Stimulated activated CD4-positive, alpha-beta T cell treated with anti-CD3 and anti-CD28 coated beads, Interleukin-1b, Interleukin-23, amount 100 ng/mL, for 1 hour (primary cell): ENCODE results near the gene C4orf46.
"Not testable (repeated sequence)": the region's sequence is repeated elsewhere in the genome, so short reads cannot be mapped to it uniquely, and the experiment has no call there.

Experiments
- DNase-seq, 2 donors: peaks; one replicate each; pipeline ENCODE4 v3.0.0-alpha.2; 2020; ENCODE audit warnings: low read depth in 2 of 2

Gene C4orf46

DNA sequence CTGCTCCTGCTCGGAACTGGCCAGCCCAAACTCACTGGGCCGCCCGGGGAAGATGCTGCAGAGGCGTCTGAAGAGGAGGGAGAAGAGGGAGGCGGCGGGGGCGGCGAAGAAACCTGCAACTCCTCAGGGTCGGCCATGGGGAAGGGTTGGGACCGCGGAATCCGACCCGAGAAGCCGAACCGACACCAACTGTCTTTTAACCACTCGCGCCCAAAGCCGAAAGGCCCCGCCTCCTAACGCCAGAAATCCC, at the start of gene C4orf46:
C4orf46 (minus strand) TSS at position 223 of the 250 bp plus-strand sequence; CDS start at position 137, 86 bp downstream.
- DNase-seq: no peak

DNA sequence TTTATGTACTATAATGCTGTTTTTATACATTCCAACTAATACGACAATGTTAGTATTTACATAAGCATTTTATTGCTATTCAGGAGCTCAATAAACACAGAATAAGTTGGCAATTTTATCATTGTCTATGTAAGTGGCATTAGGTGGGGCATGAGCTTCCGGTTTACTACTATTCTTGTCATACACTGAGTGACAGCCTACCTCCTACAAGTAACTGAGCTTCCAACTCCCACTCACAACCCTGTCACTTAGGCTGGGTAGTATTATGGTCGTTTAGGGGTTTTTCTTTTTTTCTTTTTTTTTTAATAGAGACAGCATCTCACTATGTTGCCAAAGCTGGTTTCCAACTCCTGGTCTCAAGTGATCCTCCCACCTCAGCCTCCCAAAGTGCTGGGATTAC, 44.1 kb upstream of the C4orf46 start:
- DNase-seq: no peak

DNA sequence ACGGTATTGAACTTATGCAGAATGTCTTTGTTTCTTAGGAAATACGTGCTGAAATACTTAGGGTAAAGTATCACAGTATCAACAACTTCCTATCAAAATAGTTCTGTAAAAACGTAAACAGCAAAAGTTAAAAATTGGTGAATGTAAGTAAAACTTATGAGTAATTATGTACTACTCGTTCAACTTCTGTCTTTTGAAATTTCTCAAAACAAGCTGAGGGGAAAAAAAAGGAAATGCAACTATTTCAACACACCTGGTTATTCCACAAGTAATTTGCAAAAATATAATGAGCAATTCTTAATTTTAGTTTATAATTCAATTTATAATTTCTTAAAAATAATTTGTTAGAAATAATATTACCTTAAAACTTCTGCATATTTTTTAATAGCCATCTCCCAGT, 43.2 kb upstream of the C4orf46 start:
- no peak for DNase-seq

DNA sequence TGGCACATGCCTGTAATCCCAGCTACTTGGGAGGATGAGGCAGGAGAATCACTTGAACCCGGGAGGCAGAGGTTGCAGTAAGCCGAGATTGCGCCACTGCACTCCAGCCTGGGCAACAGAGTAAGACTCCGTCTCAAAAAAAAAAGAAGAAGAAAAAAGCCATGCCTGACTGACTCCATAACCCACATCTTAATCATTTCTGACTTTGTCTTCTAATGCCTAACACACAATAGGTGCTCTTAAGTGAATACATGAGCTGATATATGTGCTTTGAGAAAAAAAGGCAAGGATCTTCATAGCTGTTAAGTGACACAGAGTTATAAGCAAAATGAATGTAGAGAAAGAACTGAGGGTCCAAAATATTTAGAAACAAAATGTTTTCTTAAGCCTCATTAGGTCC, 40.9 kb upstream of the C4orf46 start:
- DNase-seq: not testable (repeated sequence)

DNA sequence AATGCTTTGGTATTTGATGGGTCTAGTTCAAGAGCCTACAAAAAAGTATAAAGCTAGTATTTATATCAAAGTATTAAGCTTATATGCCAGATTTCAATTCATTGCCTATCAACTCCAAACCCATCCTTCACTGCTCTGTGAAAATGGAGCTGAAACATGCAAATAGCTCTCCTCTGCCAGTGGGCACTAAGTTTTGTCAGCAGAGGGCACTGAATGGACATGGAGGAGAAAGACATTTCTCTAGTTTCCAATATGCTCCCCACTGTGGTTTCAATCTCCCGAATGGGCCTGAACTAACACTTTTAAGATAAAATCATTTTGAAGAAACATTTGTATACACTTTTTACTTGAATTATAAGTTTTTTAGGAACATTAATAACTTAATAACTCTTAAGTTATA, 39.1 kb upstream of the C4orf46 start:
- DNase-seq: no peak

DNA sequence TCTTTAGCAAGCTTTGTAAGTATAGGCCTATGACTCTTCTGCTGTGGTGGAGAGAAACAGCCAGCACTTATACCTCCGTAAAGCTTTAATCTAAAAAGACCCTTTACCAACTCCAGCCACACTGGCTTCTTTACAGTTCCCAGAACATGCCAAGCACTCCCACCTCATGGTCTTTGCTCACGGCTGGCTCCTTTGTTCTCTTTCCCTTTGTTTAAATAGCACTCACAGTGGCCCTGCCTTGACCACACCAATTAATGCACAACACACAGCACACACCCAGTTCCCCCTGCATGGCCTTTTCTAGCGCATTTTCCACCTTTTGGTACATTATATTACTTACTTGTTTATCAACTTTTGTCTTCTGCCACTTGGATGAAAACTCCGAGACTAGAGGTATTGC, 32.6 kb upstream of the C4orf46 start:
- DNase-seq: no peak

DNA sequence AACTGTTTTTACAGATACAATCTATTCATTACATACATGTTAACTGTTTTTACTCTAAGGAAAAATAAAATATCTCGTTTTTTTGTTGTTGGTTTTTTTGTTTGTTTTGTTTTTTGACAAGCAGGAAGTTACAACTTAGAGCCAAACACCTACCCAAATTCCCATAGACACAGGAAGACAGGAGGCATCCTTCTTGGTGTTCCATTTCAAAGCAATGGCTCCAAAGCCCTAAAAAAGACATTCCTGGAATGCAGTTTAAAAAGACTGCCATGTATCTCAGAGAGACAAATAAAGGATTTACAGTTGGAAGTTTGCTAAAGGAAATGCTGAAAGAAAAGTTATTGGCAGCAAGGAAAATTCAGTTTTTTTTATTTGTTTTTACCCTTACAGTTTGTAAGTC, 17.1 kb upstream of the C4orf46 start:
- no peak for DNase-seq

DNA sequence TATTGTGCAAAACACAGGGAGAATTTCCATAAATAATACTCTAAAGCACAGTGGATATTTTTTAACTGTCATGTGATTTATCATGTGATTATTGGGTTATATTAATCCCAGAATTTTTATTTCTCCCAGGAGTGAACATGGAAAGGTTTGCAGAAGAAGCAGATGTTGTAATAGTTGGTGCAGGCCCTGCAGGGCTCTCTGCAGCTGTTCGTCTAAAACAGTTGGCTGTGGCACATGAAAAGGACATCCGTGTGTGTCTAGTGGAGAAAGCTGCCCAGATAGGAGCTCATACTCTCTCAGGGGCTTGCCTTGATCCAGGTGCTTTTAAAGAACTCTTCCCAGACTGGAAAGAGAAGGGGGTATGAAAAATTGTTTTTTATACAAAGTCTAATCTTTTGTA, 10.4 kb upstream of the C4orf46 start:
- no peak for DNase-seq

DNA sequence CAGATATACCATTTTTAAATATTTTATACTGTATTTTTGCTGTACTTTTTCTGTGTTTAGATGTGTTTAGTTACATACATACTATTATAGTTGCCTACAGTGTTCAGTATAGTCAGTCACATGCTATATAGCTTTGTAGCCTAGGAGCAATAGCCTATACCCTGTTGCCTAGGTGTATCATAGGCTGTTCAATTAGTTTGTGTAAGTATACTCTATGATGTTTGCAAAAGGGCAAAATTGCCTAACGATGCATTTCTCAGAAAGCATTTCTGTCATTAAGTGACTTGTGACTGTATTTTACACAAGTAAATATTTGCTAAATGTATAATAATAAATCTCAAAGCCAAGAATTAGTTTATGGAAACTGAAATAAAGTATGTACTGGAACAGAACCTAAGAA, 9.9 kb upstream of the C4orf46 start:
- DNase-seq: no peak

DNA sequence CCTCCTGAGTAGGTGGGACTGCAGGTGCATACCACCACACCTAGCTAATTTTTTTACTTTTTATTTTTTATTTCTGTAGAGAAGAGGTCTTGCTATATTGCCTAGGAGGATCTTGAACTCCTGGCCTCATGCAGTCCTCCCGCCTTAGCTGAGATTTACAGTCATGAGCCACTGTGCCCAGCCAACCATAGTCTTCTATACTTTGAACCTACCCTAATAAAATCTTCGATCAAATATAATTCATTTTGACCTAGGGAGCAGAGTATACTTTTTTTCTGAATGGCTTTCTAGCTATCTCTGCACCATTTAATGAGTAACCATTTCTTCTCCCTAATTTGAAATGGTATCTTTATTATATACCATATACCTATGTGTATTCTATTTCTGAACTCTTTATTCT, 7.1 kb upstream of the C4orf46 start:
- DNase-seq: no peak

DNA sequence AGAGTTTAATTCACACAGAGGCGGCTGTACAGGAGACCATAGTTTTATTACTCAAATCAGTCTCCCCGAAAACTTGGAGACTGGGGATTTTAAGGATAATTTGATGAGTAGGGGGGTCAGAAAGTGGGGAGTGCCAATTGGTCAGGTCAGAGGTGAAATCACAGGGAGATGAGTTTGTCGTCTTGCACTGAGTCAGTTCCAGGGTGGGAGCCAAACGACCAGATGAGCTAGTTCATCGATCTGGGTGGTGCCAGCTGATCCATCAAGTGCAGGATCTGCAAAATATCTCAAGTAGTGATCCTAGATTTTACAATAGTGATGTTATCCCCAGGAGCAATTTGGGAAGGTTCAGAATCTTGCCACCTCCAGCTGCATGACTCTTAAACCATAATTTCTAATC, 4.4 kb upstream of the C4orf46 start:
- DNase-seq: no peak

DNA sequence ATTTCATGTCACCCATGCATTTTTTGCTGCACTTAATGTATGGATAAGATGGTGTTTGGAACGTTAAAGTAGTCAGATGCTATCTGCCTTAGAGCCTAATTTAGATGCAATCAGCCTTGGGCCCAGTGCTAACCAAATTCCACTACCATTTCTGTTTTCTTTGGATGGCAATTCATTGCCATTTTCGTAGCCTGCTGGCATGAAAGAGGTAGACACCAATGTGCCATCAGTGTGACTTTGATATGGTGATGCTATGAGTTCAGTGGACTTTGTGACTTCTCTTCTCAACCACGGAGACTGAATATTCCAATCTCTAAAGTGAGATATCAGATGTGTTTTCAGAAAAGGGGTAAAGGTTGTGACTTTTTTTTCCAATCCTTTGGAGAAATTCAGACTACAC, 1.9 kb upstream of the C4orf46 start:
- DNase-seq: no peak

DNA sequence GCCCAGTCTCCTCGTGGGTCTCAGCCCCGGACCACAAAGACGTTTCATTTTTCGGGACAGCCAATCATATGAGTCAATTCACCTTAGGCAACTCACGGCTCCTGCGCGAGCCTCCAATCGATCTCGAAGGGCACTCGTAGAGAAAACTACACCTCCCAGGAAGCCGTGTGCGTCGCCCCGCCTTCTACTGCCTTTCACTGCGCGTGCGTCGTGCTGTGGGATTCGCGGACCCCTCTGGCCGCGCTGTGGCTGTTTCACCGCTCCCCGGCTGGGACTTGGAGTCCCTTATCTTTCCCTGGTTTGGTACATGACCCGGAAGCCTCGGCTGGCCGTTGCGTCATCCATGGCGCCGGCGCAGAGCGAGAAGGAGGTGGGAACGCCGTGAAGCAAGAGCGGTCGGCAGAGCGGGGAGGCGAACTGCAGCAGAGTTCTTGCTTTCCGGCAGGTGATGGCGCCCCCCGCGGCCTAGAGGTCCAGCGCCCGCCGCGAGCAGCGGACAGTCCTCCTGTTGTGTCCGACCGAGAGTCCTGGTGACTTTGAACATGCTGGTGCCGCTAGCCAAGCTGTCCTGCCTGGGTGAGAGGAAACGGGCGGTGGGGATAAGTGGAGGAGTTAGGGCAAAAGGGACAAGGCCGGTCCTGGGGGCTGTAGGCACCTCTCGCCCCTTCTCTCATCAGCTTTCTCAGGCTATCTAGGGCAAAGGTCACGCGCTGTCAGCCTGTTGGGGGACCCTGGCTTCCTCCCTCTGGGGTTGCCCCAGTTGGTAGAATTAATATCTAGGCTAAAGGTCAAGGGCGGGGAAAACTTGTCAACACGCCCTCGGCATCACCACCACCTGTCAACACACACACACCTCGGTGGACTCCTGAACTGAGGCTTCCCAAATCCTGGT, 474 bp upstream of the C4orf46 start, which contains the start of gene ETFDH:
ETFDH (plus strand) TSS at position 382 of the 892 bp plus-strand sequence; CDS start at position 543, 161 bp downstream.
- DNase-seq: peak; percentile 86 to 95

DNA sequence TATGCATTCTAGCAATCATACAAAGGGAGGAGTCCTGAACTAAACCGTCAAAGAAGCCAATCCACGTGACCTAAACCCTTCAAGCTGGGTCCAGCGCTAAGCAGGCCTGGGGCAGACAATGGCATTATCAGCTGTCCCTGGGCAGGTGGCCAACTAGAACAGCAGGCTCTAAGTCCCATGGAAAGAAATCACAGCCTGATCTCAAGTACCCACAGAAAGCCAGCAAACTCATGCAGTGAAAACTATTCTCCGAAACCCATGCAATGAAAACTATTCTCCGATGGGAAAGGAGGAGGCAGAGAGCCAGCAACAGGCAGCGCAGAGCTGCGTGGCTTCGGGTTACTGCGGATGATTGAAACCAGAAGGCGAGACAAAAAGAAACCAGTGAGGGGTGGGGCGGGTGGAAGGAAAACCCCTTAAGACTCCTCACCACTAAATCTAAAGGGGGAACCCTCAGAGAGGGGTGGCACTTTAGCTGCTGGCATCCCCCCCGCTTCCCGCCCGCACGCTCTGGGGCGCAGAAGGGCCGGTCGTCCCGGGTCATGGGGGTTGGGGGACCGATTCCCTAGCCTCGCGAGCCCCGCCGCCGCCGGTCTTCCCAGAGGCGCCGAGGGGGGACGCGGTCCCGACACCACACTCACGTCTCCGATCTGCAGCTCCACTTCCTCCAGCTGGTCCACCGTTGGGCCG, 567 bp downstream of the C4orf46 start:
- DNase-seq: peak in 1 of 2 donors; percentile 41

DNA sequence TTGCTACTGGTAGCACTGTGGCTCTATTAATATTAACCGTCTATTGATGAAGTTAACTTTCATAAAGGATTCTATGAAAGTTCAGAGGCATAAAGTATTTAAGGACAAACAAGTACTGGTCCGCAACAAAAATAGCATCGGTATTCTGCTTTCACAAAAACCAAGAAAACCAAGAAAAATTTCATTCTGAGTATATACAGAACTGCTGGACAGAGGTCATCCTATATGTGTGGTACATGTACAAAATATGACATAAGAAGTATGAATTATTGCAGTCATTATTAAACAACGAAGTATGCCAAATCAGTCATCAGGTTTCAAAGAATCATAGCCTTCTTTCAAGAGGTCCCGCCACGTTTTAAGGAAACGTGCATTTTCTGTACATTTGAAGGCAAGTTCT, 2.4 kb downstream of the C4orf46 start:
- no peak for DNase-seq

DNA sequence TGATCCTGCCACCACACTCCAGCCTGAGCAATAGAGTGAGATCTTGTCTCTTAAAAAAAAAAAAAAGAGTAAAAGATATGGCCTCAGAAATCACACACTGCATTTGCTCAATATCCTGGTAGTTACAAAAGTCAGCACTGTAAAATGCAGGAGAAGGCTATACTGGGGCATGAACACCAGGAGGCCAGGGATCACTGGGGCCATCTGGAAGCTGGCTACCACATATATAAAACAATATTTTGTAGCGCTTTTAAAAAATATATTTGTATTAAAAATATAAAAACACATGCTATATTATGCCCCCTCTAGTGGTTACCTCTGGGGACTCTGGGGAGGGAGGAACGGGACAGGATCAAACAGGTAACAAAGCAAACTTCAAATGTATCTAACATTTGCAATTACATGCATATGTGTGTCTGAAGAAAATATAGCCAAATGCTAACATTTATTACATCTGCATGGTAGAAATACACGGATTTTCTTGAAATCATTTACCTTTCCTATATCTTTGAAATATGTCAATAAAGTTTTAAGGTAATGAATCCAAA, 4.0 kb downstream of the C4orf46 start:
- no peak for DNase-seq

DNA sequence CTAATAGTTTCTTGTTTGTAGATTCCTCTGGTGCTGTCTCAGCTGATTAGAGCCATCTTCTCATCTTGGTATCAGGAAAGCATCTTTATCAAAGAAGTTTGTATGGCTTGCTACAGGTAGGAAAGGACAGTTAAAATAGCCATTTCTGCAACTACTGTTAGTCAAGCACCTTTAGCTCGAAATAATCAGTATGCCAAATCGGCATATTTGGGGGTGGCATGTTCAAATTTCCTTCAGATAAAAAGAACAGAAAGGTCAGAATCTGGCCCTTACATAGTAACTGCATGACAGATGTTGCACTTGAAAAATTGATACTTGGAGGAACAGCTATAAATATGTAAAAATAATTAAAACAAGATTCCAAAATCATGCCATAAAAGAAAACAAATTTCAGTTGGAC, 4.8 kb downstream of the C4orf46 start:
- no peak for DNase-seq

DNA sequence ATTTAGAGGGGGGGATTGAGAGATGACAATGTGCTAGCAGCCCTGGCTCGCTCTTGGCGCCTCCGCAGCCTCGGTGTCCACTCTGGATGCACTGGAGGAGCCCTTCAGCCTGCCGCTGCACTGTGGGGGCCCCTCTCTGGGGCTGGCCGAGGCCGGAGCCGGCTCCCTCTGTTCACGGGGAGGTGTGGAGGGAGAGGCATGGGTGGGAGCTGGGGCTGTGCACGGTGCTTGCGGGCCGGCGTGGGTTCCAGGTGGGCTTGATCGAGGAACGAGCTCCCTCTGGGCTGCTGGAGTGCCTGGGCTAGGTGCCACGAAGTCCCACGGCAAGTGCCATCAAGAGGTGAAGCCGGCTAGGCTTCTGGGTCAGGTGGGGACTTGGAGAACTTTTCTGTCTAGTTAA, 6.9 kb downstream of the C4orf46 start:
- no peak for DNase-seq

DNA sequence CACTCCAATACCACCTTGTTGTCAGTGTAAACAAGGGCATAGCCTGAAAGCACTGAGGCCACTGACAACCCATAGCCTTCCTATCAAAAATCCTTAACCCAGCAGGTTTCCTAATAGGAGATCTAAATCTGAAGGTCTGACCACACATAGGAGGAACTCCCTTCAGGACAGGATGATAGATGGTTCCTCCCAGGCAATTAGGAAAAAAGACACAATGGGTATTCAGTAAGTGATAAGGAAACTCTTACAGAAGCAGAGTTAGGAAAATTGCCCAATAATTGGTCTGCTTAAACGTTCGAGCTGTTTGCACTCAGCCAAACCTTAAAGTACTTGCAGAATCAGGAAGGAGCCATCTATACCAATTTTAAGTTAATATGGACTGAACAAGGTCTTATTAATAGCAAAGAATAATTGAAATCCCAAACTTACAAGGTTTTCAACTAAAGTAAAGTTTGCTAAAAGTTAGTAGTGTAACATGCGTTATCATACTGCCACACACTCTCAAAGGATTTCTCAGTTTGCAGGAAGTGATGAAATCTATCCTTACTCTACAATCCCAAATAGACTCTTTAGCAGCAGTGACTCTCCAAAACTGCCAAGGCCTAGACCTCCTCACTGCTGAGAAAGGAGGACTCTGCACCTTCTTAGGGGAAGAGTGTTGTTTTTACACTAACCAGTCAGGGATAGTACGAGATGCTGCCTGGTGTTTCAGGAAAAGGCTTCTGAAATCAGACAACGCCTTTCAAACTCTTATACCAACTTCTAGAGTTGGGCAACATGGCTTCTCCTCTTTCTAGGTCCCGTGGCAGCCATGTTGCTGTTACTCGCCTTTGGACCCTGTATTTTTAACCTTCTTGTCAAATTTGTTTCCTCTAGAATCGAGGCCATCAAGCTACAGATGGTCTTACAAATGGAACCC, 7.7 kb downstream of the C4orf46 start:
- not testable (repeated sequence) for DNase-seq

DNA sequence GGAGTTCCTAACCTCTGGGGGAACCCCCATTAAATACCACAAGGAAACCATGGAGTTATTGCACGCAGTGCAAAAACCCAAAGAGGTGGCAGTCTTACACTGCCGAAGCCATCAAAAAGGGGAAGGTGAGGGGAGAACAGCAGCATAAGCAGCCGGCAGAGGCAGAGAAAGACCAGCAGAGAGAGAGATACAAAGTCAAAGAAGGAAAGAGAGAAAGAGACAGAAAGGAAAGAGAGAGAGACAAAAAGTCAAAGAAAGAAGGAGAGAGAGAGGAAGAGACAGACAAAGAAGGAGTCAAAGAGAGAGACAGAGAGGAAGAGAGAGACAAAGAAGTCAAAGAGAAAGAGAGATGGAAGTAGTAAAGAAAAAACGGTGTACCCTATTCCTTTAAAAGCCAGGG, 8.4 kb downstream of the C4orf46 start:
- DNase-seq: not testable (repeated sequence)

DNA sequence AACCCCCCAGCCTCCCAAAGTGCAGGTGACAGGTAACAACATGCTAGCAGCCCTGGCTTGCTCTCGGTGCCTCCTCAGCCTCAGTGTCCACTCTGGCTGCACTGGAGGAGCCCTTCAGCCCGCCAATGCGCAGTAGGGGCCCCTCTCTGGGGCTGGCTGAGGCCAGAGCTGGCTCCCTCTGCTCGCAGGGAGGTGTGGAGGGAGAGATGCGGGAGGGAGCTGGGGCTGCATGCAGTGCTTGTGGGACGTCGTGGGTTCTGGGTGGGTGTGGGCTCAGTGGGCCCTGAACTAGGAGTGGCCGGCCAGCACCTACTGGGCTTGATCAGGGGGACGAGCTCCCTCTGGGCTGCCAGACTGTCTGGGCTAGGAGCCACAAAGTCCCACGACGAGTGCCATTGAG, 14.4 kb downstream of the C4orf46 start:
- no peak for DNase-seq

DNA sequence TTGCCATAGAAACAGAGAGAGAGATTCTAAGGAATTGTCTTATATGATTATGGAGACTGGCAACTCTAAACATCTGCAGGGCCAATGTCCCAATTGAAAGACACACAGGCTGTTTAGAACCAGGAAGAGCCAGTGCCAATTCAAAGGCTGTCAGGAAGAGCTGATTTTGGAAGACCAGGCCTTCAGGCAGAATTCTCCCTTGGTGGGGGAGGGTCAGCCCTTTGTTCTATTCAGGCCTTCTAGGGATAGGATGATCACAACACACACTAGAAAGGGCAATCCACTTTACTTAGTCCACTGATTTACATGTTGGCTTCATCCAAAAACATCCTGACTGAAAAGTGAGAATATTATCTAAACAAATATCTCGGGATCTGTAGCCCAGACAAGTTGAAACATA, 15.2 kb downstream of the C4orf46 start:
- DNase-seq: no peak
